UCSD-AML1 (cell line): ENCODE results near the gene LRRC3B.

Experiments used
- DNase-seq: peaks from one replicate; lab custom pipeline; 2025; ENCODE audit not compliant: unreplicated experiment; lab: John Stamatoyannopoulos, UW

LRRC3B gene

GRCh38 chr3:26630669-26631389 is 8.3 kb downstream of the LRRC3B start:
- no peak for DNase-seq

- DNase-seq, result no peak
These were observed 8.8 kb downstream of the LRRC3B start for GRCh38 chr3:26631390-26631738.

- no peak for DNase-seq
These were observed 12.0 kb downstream of the LRRC3B start for GRCh38 chr3:26634601-26635000.

GRCh38 chr3:26636096-26636727 is 13.6 kb downstream of the LRRC3B start:
- no peak for DNase-seq

GRCh38 chr3:26637698-26638097 is 15.1 kb downstream of the LRRC3B start:
- no peak for DNase-seq

GRCh38 chr3:26638113-26638512 is 15.5 kb downstream of the LRRC3B start:
- DNase-seq, result no peak

- no peak for DNase-seq
These were observed 16.8 kb downstream of the LRRC3B start for GRCh38 chr3:26639339-26639738.

GRCh38 chr3:26647078-26647477 is 24.5 kb downstream of the LRRC3B start:
- DNase-seq, result no peak

- no peak for DNase-seq
These were observed 25.9 kb downstream of the LRRC3B start for GRCh38 chr3:26648461-26648860.

GRCh38 chr3:26652164-26652563 is 29.6 kb downstream of the LRRC3B start:
- no peak for DNase-seq

- DNase-seq, result no peak
These were observed 31.3 kb downstream of the LRRC3B start for GRCh38 chr3:26653811-26654425.

- DNase-seq, result no peak
These were observed 32.7 kb downstream of the LRRC3B start for GRCh38 chr3:26655231-26655630.

- no peak for DNase-seq
These were observed 34.9 kb downstream of the LRRC3B start for GRCh38 chr3:26657348-26657976.

GRCh38 chr3:26668171-26668570 is 45.6 kb downstream of the LRRC3B start:
- no peak for DNase-seq

GRCh38 chr3:26668696-26669095 is 46.1 kb downstream of the LRRC3B start:
- no peak for DNase-seq

GRCh38 chr3:26675336-26675735 is 52.8 kb downstream of the LRRC3B start:
- DNase-seq, result no peak

- no peak for DNase-seq
These were observed 59.1 kb downstream of the LRRC3B start for GRCh38 chr3:26681632-26682031.

GRCh38 chr3:26682406-26682805 is 59.8 kb downstream of the LRRC3B start:
- no peak for DNase-seq

GRCh38 chr3:26683902-26684301 is 61.3 kb downstream of the LRRC3B start:
- no peak for DNase-seq

GRCh38 chr3:26687466-26687865 is 64.9 kb downstream of the LRRC3B start:
- DNase-seq, result no peak

- DNase-seq, result no peak
These were observed 77.0 kb downstream of the LRRC3B start for GRCh38 chr3:26699553-26699952.

GRCh38 chr3:26703519-26703918 is 80.9 kb downstream of the LRRC3B start:
- DNase-seq, result no peak
